ENCODE data around the gene CRABP1.

The CRABP1 gene

DNA sequence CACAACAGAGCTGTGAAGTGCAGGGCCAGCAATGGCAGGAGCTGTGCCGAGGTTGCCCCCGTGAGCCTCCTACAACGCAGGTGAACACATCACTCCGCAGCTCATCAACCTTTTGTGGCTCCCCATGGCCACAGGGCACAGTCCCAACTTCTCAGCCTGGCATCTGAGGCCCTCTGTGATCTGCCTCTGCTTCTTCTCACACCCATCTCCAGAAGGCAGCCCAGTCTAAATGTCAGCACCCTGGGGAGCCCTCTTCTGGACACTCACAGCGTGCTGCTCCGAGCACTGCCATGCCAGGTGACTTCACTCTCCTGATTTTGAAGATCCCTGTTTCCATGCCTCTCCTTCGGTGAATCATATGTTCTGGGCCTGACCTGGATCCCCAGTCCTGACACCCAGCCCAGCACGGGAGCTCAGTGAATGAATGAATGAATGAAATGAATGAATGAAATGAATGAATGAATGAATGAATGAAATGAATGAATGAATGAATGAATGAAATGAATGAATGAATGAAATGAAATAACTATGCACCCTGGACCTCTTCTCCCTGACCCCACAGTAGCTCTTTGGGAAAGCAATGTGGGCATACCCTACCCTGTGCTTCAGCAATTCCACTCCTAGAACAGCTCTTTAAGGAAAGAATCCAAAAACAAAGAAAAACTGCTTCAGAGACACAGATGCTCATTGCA is 22.9 kb upstream of the CRABP1 start:
- DNase-seq (ENCODE audit: low spot score): no peak

DNA sequence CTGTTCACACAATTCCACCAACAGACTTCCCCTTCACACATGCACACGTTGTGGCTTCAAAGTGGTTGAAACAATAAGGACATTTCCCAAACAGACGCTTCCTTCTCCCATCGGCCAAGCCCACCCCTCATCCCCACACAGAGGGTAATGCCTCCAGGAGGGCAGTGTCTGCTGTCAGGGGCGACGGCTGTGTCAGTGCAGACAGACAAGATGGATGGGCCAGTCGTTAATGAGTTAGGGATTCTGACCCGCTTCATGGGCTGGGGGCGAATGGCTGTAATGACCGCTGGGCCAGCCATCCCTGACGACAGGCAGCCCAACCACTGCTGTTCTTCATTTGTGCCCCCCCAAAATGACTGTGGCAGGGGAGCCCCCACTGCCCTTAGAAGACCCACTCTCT is 20.6 kb upstream of the CRABP1 start:
- DNase-seq (ENCODE audit: low spot score): no peak

DNA sequence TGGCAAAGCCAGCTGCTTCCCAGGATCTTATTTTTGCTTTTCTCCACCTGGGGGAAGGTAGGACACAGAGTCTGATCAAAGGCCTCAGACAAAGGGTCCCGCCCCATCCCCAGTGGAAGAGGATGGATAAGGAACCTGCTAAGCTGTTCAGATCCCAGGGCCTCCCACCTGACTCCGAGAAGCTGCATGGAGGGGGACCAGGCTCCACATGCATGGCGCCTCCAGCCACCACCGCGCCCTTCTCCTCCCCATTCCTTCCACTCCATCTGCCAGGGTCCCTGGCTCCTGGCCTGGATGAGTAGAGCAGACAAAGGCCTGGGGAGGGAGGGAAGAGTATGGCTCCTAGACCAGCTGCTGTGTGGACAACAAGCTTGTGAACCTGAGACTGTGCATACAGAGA is 20.0 kb upstream of the CRABP1 start:
- no peak for DNase-seq (ENCODE audit: low spot score)

DNA sequence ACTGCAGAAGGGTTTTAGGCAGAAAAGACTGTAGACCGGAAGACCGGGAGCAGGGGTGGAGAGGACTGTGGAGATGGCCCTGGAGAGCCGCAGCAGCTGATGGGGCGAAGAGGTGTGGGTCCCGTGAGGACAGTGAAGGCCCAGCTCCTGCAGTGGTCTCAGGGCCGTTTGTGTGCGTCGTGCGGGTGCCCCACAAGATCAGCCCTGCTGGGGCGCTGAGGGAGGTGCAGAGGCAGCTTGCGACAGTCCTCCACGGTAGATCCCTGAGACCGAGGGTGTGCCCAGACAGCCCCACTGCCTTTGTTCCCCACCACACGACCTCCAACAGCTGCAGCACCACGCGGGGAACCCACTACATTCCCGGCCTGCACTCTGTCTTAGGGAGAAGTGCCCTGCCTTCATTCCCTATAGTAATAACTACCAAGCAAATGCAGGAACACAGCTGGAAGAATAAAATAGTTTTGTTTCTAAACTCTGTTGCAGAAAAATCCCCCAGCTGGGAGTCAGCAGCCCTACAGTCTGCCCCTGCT is 19.0 kb upstream of the CRABP1 start:
- no peak for DNase-seq (ENCODE audit: low spot score)

DNA sequence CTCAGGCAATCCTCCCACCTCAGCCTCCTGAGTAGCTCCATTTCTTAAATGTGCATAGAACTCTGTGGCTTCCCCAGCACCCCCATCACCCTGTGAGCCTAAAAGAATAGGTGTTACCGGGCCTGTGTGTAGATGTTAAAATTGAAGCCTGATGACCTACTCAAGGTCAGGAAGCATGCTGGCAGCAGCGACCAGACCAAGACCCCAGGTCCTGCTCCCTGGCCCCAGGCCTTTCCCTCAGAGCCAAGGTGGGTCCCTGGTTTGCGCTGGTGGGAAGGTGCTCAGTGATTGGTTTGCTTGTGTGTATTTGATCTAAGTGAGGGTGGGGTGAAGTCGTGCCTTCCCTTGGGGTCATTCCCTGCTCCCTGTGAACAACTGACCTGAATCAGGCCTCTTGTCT is 18.4 kb upstream of the CRABP1 start:
- no peak for DNase-seq (ENCODE audit: low spot score)

DNA sequence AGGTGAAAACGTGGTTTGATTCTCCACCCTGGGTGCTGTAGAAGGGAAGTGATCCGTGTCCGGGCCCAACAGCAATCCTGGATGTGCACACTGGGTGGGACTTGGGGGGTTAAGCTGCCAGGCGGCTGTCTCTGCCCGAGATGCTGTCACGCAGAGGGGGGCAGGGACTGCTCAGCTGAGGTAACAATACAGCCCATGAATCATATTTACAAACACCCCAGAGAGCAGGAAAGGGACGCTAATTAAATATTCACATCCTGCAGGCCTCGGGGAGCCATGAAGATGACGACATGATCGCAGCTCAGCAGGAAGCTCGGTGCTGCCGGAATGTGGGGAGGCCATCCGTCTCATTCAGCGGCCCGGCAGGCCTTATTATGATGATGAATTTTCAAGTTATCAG is 17.9 kb upstream of the CRABP1 start:
- no peak for DNase-seq (ENCODE audit: low spot score)

DNA sequence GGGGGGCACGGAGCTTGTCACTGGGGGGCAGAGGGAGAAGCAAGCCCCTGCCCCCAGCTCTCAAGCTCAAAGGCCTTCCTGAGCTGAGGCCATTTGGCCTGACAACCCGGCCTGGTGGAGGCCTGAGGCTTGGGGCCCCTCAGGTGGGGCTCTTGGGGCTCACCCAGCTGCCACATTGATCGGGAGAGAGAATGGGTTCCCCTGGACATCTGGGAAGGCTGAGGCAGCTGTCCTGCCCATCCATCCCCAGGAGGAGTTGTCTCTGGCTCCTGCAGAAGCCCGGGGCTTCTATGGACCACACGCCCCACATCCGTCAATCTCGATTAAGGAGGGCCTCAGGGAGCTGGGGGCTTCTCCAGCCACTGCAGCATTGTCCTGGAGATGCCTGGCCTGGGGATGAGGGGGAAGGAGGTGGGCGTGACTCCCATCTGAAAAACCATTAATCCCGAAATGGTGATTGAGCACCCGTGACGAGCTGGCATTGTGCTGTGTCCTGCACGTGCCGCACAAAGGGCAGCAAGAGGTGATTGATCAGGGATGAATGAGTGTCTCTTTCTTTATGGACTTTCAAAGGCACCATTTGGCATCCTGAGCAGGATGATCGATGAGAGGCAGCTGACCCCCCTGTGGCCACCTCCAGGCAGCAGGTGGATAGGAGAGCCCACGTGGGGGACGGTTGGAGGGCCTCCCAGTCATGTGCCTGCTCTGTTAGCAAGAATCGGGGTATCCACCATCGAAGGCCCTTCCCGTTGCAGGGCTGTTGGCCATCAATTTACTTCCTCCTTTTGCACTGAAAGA is 17.2 kb upstream of the CRABP1 start:
- DNase-seq (ENCODE audit: low spot score): no peak

DNA sequence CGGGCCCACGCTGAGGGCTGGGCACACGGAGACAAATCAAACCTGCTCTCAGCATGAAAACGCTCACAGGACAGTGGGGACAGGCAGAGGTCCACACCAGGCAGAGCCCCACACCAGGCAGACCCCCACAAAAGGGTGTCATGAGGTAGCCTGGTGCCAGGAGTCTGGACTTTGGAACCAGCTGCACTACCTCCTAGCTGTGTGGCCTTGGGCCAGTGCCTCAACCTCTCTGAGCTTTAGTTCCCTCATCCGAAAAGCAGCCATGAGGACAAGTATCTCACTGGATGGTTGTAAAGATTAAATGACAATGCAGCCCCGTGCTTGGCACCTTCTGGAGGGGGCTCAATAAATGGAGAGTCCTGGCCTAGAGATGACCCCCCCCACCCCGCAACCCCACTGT is 16.5 kb upstream of the CRABP1 start:
- no peak for DNase-seq (ENCODE audit: low spot score)

DNA sequence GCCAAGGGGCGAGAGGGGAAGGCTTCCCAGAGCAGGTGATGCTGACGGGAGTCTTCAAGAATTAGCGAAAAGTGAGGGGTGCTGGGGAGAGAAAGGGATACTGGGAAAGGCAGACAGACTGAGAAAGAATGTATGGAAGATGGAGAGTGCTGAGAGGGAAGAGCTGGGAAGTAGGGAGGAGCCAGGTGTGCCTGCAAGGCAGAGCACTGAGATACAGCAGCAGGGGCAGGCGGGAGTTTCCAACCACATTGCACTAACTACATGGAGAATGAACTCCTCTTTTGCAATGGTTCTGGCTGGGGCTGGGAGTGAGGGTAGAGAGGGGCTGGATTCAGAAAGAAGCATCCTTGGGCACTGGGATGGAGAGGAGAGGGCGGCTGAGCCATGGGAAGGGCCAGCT is 16.0 kb upstream of the CRABP1 start:
- DNase-seq (ENCODE audit: low spot score): no peak

DNA sequence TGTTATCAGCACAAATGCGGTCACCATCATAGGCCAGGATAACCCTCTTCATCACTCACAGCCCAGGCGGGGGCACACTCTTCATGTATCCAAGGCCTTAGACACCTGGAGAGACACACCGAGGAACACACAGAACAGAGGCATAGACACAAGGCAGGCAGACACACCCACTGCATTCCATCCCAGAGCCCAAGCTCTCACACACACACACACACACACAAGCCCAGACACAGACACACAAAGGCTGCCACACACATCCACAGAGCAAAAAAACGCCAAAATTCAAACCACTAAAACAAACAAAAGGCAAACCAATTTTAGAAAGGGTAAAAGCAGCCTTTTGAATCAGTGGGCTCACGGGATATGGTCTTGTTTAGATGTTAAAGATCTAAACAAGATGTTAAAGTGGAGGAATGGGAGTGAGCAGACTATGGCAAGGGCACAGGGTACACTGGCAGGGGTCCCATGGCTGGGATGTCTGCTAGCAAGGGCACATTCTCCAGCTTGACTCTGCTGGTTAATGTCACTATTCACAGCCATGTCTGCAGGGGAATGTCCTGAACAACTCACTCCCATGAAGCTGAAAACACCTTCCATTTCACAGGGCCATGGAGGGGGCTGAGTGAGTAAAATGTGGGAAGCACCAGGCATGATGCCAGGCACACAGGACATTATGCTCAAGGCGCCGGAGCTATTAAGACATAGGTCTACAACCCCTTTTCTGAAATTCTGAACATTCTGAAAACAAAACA is 14.9 kb upstream of the CRABP1 start:
- DNase-seq (ENCODE audit: low spot score): no peak

DNA sequence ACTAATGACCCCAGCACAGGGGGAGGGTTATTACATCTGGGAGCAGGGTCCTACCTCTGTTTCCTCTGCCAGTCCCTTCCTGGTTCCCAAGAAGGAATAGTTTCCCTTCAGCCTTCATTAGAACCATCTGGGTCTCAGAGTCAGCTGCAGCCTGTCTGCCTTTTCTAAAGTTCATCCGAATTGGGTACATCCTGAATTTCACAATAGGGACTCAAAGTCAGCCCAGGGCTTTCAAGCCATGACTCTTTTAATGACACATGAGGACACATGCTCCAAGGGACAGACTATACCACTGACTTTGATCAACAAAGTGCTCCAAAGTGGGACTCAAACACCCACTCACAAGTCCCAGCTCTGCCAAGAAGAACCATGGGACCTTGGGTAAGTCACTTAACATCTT is 12.7 kb upstream of the CRABP1 start:
- DNase-seq (ENCODE audit: low spot score): no peak

DNA sequence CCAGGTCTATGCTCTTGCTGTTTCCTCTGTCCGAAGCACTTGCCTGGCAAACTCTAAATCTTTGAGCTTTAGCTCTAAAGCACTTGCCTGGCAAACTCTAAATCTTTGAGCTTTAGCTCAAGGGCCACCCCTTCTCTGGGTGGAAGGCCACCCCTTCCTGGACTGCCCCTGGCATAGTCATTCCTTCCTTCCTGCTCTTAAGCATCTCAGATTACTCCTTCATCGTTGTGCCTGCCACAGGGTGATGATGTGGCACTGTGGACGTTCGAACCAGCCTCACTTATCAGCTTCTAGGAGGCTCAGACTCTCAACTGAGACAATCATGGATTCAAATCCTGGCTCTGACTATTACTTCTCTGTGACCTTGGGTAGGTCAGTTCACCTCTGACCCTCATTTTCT is 10.5 kb upstream of the CRABP1 start:
- no peak for DNase-seq (ENCODE audit: low spot score)

DNA sequence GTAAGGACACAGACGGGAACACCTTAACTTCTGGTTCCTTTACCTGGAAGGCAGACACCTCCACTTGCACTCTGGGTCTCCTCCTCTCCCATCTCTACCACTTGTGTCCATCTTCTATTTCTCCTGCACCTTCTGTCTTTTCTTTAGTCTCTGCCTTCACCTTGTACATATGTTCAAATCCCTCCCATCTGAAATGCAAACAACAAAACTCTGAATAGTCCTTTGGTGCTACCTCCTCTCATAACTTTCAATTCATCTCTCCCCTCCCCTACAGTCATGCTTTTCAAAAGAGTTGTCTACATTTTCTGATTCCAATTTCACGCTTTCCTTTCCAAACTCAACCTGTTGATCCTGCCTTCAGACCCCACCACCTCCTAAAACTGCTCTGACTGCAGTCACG is 5.3 kb upstream of the CRABP1 start:
- no peak for DNase-seq (ENCODE audit: low spot score)

DNA sequence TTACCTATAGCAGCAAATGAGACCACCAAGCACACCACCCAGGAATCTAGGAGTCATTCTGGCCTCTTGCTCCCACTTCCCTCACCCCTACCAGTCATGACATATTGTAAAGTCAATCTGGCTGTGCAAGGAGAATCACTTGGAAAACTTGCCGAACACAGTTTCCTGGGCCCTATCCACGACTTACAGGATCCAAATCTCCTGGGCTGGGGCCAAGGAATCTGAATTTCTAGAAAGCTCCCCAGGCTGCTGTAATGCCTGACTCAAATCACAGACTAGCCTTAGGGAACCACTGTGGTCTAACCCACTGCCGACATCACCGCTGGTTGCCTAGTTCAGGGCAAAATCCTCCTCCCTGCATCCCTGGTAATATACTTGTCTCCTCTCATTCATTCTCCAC is 4.2 kb upstream of the CRABP1 start:
- DNase-seq (ENCODE audit: low spot score): no peak

DNA sequence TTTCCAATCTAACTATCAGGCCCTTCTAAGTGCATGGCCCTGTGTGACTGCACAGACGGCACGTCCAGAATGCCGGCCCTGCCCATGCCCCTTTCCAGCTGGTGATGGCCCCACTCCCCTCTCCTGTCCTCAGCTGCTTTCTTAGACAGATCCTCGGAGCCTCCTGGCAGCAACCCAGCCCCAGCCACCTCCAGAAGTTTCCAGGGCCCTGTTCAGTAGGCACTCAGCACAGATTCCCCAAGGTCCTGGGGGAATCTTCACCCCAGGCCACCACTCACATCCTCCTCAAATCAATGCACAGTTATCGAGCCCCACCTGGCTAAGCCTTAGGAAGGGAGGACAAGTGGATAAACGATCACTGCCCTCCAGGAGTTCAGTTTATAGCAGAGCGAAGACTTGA is 1.4 kb upstream of the CRABP1 start:
- no peak for DNase-seq (ENCODE audit: low spot score)

DNA sequence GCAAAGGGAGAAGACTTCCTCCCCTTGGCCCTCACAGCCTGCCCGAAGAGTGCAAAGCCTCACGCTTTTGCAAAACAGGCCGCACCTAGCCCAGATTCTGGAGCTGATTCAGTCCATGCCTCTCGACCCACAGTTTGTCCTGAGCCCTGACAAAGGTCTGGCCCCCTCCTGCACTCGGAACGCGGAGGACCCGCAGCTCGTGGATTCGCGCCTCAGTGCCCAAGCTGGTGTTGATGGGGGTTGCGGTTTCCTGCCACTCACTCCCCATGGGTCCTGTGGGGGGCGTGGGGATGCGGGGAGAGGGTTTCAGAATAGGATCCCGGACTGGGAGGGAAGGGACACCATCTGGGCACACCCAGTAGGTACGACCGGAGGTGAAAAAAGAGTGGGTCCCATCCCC is 594 bp upstream of the CRABP1 start:
- no peak for DNase-seq (ENCODE audit: low spot score)

DNA sequence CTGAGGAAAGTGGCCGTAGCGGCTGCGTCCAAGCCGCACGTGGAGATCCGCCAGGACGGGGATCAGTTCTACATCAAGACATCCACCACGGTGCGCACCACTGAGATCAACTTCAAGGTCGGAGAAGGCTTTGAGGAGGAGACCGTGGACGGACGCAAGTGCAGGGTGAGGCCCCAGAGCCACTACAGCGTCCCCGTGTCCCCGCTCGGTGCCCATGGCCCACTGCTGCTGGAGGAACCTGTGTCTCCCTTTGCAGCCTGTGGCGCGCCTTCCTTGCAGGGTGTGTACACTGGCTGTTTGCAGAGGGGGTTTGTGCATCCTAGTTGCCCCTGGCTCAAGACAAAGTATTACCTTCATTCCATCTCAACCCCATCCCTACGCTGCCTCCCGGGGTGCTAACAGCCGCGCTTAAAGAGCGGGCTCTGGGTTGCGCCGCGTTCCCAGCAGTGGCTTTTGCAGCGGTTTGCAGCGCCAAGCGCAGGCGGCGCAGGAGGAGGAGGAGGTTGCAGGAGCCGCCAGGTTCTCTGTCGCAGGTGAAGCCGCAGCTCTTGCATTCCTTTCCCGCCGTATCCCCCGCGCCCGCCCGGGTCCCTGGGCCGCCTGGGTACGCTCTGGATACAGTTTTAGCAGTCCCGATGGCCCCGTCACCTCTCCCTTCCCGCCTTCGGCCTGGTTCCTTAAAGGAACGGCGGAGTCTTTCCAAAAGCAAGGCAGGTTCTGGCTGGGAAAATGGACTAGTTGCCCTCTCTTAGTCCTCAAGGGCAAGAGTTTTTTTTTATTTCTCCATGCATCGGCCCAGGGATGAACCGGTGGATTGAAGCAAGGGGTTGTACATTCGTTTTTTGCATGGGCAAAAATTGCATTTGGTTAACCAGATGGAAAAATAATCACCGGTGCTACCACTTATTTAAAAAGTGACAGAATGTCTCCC is 1.2 kb downstream of the CRABP1 start:
- DNase-seq (ENCODE audit: low spot score): no peak

DNA sequence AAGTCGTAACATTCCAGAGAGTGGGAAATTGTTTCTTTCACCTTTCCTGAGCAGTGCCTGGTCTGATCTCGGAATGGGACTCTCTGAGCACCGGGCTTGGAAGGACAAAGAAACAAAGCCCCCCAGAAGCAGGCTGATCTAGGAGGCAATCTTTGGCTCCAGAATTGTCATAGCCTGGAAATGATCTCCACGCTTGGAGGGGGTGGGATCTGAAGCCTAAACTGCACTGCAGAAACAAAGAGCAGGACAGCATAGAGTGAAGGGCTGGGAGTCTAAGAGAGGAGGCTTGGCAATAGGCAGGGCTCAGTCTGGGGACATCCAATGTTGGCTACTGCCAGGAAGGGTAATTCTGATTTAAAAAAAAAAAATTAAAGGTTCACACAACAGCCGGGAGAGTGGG is 1.9 kb downstream of the CRABP1 start:
- DNase-seq (ENCODE audit: low spot score): no peak

DNA sequence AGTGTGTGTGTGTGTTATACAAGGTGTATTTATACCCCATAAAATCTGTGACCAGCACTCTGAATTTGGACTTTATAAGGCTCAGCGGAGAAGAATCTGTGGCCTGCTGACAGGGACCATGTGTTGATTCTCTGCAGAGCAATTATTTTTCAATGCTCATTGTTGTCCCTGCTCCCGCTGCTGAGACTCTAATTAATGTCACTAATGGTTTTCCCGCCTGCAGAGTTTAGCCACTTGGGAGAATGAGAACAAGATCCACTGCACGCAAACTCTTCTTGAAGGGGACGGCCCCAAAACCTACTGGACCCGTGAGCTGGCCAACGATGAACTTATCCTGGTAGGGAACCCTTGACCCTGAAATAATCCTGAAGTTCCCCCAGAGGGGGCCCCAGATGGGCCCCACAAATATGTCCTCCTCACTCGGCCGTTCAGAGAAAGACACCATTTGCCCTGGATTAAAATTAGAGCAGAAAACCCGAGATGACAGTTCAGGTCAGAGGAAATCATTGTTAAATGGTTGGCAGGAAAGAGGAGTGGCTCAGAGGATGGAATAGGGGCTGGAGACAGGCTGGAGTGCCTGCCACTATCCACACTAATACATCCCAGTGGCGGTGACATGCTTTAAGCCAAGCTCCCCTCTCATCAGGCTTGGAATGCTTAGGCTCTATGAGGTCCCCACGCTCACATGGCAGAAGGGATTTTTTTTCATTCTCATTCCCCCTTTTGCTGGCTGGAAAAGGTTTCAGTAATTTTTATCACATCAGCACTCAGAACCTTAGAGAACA is 3.3 kb downstream of the CRABP1 start:
- no peak for DNase-seq (ENCODE audit: low spot score)

DNA sequence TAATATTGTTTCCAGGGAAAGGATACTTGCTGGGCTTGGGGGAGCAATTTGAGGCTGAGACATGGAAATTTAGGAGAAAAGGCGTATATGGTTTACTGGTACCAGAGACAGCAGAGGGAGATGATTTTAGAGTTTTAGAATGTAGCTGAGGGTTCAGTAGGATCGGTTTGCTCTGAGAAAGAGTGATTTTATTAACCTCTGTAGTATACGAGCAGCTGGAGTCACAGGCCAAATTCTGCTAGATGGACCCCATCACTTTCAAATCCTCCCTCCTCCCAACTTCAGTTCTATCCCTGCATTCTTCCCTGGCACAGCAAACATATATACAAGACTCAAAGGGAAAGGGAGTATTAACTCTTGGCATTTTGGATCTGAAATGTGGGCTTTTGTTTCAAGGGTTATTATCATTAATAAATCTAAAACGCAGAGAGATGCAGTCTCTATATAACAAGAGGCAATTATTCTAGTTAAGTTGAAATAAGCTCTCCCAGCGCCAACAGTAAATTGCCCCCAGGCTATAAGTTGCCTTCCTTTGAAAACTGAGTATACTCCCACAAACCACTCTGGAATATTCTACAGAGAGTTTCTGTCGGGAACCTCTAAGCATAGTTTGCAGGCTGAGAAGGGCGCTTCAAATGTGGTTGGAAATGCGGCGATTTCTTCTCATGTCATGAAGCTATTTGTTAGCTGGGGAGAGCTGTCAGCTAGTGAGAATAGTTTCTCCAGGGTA is 5.4 kb downstream of the CRABP1 start:
- no peak for DNase-seq (ENCODE audit: low spot score)
